Hepatocyte (in vitro differentiated cells): ENCODE results near the gene SMARCD3.

Source experiments
- CTCF ChIP-seq: fragments of 200-600 bp; sonication (generic); IDR thresholded peaks from 2 replicates; pipeline ENCODE4 v1.5.1; 2016; ENCODE audit warnings: antibody characterized with exemption, mild to moderate bottlenecking; ENCODE audit not compliant: poor library complexity
- EZH2 ChIP-seq: fragments of 200-600 bp; sonication (generic); IDR thresholded peaks from 2 replicates; pipeline ENCODE4 v1.6.1; 2016; ENCODE audit warnings: antibody characterized with exemption, mild to moderate bottlenecking, borderline replicate concordance
- EZH2phosphoT487 ChIP-seq: fragments of 200-600 bp; sonication (generic); IDR thresholded peaks from one replicate; pipeline ENCODE4 v1.6.1; 2018; ENCODE audit warnings: antibody characterized with exemption, mild to moderate bottlenecking, low read depth, moderate library complexity; ENCODE audit not compliant: unreplicated experiment, severe bottlenecking

- TF ChIP-seq EZH2phosphoT487 (no peak), CTCF (no peak), EZH2 (no peak)
Measured at GRCh38 chr7:151275813-151276577, 27.5 kb upstream of the SMARCD3 start.
